B cell (primary cell): Measurements from ENCODE around the gene MTMR6.

Experiments used
- CTCF ChIP-seq: fragments of 200-600 bp; IDR thresholded peaks from one replicate; pipeline ENCODE4 v1.8.0; 2022; ENCODE audit warnings: antibody characterized with exemption, mild to moderate bottlenecking
- EZH2 ChIP-seq: IDR thresholded peaks from 2 replicates; pipeline ENCODE4 v1.6.1; 2012; ENCODE audit warnings: borderline replicate concordance, low read depth, mild to moderate bottlenecking, moderate library complexity, low read length; ENCODE audit not compliant: insufficient read depth, poor library complexity, severe bottlenecking

GRCh38 chr13:25301347-25302113 lies 14.2 kb upstream of the MTMR6 start, which contains the start of gene NUP58:
- TF ChIP-seq CTCF (no peak), EZH2 (no peak)
